Measurements from ENCODE around the gene HCN3. TPM values are rescaled to one million over a fixed set of nuclear protein-coding genes. Genes with fewer than 3 reads are reported as not detected.

HCN3 gene
- total RNA-seq, 4 donors from 2014 or later, result 2.1 to 3.0 (median 2.5) TPM

DNA sequence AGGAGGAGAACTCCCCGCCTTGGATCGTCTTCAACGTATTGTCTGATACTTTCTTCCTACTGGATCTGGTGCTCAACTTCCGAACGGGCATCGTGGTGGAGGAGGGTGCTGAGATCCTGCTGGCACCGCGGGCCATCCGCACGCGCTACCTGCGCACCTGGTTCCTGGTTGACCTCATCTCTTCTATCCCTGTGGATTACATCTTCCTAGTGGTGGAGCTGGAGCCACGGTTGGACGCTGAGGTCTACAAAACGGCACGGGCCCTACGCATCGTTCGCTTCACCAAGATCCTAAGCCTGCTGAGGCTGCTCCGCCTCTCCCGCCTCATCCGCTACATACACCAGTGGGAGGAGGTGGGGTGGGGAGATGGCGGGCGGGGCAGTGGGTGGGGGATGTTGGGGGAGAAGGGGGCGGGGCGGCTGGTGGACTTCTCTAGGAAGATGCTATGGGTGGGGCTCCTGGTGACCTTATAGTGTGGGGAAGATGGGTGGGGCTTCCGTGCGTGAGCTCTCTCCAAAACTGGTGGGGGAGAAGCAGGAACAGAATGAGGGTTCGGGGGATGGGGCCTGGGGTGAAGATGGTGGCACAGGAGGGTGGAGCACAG is 5.3 kb downstream of the HCN3 start:
- DNase-seq, result no peak
- Histone ChIP-seq H3K9me3 (no peaks in the 10 kb centered on the region), H3K27me3 (no peaks in the 10 kb centered on the region), H3K27ac (no peak overlapping the region), H3K4me3 (no peak overlapping the region), H3K4me1 (peaks cover 7 to 14% (median 13%) of the 10 kb centered on the region in 3 donors), H3K36me3 (peaks cover 0 to 36% (median 0%) of the 10 kb centered on the region in 3 donors)
- intact Hi-C loops (cut with DNase I), result no loop called here
- WGBS, 2 donors, result 93 to 94% methylated on average over 9 to 22 of the region's 29 CpGs
- TF ChIP-seq POLR2A (IDR thresholded peaks at IDR 0.05), result no peak

GRCh38 chr1:155284476-155284875 is 7.2 kb downstream of the HCN3 start:
- Histone ChIP-seq H3K27ac (no peak overlapping the region), H3K4me3 (no peak overlapping the region), H3K27me3 (no peaks in the 10 kb centered on the region), H3K36me3 (peaks cover 0 to 43% (median 0%) of the 10 kb centered on the region in 3 donors), H3K9me3 (no peaks in the 10 kb centered on the region), H3K4me1 (no peaks in the 10 kb centered on the region)
- 91 to 95% methylated on average over 7 to 12 of the region's 12 CpGs for WGBS, 2 donors
- no peak for DNase-seq
- intact Hi-C loops (cut with DNase I), result no loop called here
- TF ChIP-seq POLR2A (IDR thresholded peaks at IDR 0.05) (no peak), CTCF (IDR thresholded peaks at IDR 0.05) (no peak)

GRCh38 chr1:155285063-155285462 is 7.8 kb downstream of the HCN3 start:
- H3K27ac ChIP-seq, result no peak overlapping the region
- no peak for TF ChIP-seq CTCF (IDR thresholded peaks at IDR 0.05)
- no peak for TF ChIP-seq POLR2A (IDR thresholded peaks at IDR 0.05)
- H3K27me3 ChIP-seq, result no peaks in the 10 kb centered on the region
- DNase-seq, result no peak
- peaks cover 0 to 43% (median 0%) of the 10 kb centered on the region in 3 donors for H3K36me3 ChIP-seq
- WGBS, 2 donors, result 88 to 91% methylated on average over 7 to 13 of the region's 14 CpGs
- H3K4me3 ChIP-seq, result no peak overlapping the region
- intact Hi-C loops (cut with DNase I), result no loop called here
- H3K9me3 ChIP-seq, result no peaks in the 10 kb centered on the region
- H3K4me1 ChIP-seq, result no peaks in the 10 kb centered on the region

GRCh38 chr1:155285631-155286044 is 8.4 kb downstream of the HCN3 start:
- no peak overlapping the region for H3K4me3 ChIP-seq
- no peaks in the 10 kb centered on the region for H3K9me3 ChIP-seq
- TF ChIP-seq POLR2A (IDR thresholded peaks at IDR 0.05) (no peak), CTCF (IDR thresholded peaks at IDR 0.05) (no peak)
- no peaks in the 10 kb centered on the region for H3K27me3 ChIP-seq
- H3K4me1 ChIP-seq, result no peaks in the 10 kb centered on the region
- no peak overlapping the region for H3K27ac ChIP-seq
- WGBS, 2 donors, result 80% methylated on average over 3 of the region's 18 CpGs; no CpG with 5 or more reads in 1 of the 2 donors
- peaks cover 0 to 43% (median 0%) of the 10 kb centered on the region in 3 donors for H3K36me3 ChIP-seq
- intact Hi-C loops (cut with DNase I), result no loop called here
- no peak for DNase-seq

GRCh38 chr1:155286544-155286943 is 9.3 kb downstream of the HCN3 start:
- WGBS, 2 donors, result 83% methylated on average over 2 of the region's 2 CpGs; no CpG with 5 or more reads in 1 of the 2 donors
- intact Hi-C loops (cut with DNase I), result no loop called here
- H3K27ac ChIP-seq, result no peak overlapping the region
- TF ChIP-seq POLR2A (IDR thresholded peaks at IDR 0.05), result no peak
- TF ChIP-seq CTCF (IDR thresholded peaks at IDR 0.05), result no peak
- no peaks in the 10 kb centered on the region for H3K27me3 ChIP-seq
- H3K9me3 ChIP-seq, result no peaks in the 10 kb centered on the region
- H3K36me3 ChIP-seq, result peaks cover 0 to 43% (median 0%) of the 10 kb centered on the region in 3 donors
- DNase-seq, result no peak
- H3K4me1 ChIP-seq, result no peaks in the 10 kb centered on the region
- H3K4me3 ChIP-seq, result no peak overlapping the region

Measured in esophagus squamous epithelium (tissue), 5 donors.